ENCODE results near the gene RAB31. TPM values are rescaled to one million over a fixed set of nuclear protein-coding genes. Genes with fewer than 3 reads are reported as not detected.
A peak's percentile ranks its signal among the peaks of the same experiment; 100 is the strongest.

RAB31 gene
- polyA plus RNA-seq, 1 experiment, result 37.2 TPM

DNA sequence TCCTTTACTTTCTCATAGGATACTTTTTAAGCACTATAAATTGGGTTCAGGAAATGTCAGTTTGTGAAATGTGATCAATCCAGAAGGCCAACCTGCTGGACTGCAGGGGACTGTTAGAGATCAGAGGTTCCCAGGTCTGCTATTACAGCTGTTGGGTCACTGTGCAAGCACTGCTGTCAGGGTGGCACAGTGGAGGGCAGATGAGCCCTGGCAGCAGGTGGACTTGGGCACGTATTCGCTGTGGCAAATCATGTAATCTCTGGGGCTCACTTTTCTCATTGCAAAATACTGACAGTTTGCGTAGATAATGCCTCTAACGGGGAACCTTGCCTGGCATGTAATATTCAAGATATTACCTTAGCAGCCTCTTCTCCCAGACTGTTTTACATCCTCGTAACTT, 18.1 kb downstream of the RAB31 start:
- TF ChIP-seq, protein P1, sequence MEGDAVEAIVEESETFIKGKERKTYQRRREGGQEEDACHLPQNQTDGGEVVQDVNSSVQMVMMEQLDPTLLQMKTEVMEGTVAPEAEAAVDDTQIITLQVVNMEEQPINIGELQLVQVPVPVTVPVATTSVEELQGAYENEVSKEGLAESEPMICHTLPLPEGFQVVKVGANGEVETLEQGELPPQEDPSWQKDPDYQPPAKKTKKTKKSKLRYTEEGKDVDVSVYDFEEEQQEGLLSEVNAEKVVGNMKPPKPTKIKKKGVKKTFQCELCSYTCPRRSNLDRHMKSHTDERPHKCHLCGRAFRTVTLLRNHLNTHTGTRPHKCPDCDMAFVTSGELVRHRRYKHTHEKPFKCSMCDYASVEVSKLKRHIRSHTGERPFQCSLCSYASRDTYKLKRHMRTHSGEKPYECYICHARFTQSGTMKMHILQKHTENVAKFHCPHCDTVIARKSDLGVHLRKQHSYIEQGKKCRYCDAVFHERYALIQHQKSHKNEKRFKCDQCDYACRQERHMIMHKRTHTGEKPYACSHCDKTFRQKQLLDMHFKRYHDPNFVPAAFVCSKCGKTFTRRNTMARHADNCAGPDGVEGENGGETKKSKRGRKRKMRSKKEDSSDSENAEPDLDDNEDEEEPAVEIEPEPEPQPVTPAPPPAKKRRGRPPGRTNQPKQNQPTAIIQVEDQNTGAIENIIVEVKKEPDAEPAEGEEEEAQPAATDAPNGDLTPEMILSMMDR (IDR thresholded peaks at IDR 0.05; ENCODE audit: insufficient read depth, low read depth, low read length), result no peak
- Histone ChIP-seq H3K36me3 (ENCODE audit: control insufficient read depth, insufficient read depth, low read length) (peaks cover 4% of the 10 kb centered on the region; the same call in 1 of the 2 replicates), H3K4me3 (ENCODE audit: low read depth, low read length) (no peak overlapping the region), H3K27me3 (ENCODE audit: control insufficient read depth, insufficient read depth, low read length) (no peaks in the 10 kb centered on the region)
- no peak for DNase-seq (ENCODE audit: low read depth)
- ChIA-PET CTCF (interaction anchor here (0.9 kb wide), 1 partner anchor 42 kb away, joined by 5 read pairs; no protein-coding TSS in a partner anchor), POLR2A (interaction anchor here (0.6 kb wide), 1 partner anchor 34 kb away, joined by 3 read pairs; no protein-coding TSS in a partner anchor)

DNA sequence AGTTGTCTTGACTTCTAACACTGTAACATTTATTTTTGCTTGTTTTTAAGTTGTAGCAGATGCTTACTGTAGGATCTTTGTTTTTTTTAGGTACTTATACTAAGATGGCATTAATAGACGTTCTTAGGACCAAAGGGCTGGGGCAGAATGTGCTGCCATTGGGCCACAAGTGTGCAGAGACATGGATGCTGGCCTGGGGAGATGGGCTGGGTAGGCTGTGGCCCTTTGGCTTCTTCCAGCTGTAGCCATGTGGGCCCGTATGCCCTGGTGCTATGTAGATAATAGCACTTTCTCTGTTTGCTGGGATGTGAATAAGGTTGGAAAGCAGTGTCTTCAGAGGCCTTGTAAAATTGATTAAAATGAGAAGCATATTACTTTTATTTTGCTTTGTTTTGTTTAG, 18.8 kb downstream of the RAB31 start:
- POLR2A ChIA-PET, result interaction anchor here (0.6 kb wide), 1 partner anchor 33 kb away, joined by 3 read pairs; no protein-coding TSS in a partner anchor
- no peak for DNase-seq (ENCODE audit: low read depth)

DNA sequence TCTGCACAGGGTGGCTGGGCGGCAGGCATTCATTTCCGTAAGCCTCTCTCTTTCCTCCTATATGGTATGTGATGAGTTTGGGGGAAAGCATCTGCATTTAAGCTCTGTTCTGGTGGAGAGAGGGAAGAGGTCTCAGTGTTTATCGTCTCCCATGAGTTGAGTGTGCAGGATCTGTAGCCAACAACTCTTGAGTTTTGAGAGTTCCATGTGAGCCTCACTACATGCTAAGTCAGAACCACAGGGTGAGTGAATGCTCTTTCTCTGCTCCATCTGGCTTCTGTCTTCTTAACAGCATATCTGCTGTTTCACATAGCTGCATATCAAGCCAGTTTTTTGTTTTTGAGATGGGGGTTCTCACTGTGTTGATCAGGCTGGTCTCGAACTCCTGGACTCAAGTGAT, 22.7 kb downstream of the RAB31 start:
- DNase-seq (ENCODE audit: low read depth), result no peak
- Histone ChIP-seq H3K4me3 (ENCODE audit: low read depth, low read length) (no peak overlapping the region), H3K36me3 (ENCODE audit: control insufficient read depth, insufficient read depth, low read length) (no peaks in the 10 kb centered on the region; the same call in 1 of the 2 replicates), H3K27me3 (ENCODE audit: control insufficient read depth, insufficient read depth, low read length) (no peaks in the 10 kb centered on the region)
- ChIA-PET CTCF (interaction anchor here (1.0 kb wide), 1 partner anchor 220 kb away, joined by 3 read pairs; no protein-coding TSS in a partner anchor), POLR2A (no interaction called here)
- TF ChIP-seq, protein P1 (IDR thresholded peaks at IDR 0.05; ENCODE audit: insufficient read depth, low read depth, low read length), result no peak

More for the DNA sequence above, 18.8 kb downstream of the RAB31 start:
- CTCF ChIA-PET, result interaction anchor here (0.9 kb wide), 1 partner anchor 11 kb away, joined by 3 read pairs; no protein-coding TSS in a partner anchor
- Histone ChIP-seq H3K36me3 (ENCODE audit: control insufficient read depth, insufficient read depth, low read length) (peaks cover 4% of the 10 kb centered on the region; the same call in 1 of the 2 replicates), H3K4me3 (ENCODE audit: low read depth, low read length) (no peak overlapping the region), H3K27me3 (ENCODE audit: control insufficient read depth, insufficient read depth, low read length) (no peaks in the 10 kb centered on the region)
- TF ChIP-seq, protein P1 (IDR thresholded peaks at IDR 0.05; ENCODE audit: insufficient read depth, low read depth, low read length), result no peak

DNA sequence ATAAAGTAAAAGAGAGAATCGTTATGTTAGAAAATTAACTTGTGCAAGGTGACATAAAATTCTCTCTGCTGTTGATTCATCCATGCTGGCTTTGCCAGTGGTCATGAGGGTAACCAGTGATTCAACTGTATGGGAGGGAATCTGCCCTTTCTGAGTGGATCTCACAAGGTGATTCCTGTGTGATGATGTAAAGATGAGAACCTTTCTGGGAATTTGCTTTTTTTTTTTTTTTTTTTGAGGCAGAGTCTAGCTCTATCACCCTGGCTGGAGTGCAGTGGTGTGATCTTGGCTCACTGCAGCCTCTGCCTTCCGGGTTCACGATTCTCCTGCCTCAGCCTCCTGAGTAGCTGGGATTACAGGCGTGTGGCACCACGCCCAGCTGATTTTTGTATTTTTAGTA, 23.3 kb downstream of the RAB31 start:
- ChIA-PET POLR2A (interaction anchor here (0.6 kb wide), 1 partner anchor 105 kb away, joined by 8 read pairs; no protein-coding TSS in a partner anchor), CTCF (interaction anchor here (0.6 kb wide), 1 partner anchor 61 kb away, joined by 5 read pairs; no protein-coding TSS in a partner anchor)
- Histone ChIP-seq H3K4me3 (ENCODE audit: low read depth, low read length) (no peak overlapping the region), H3K36me3 (ENCODE audit: control insufficient read depth, insufficient read depth, low read length) (no peaks in the 10 kb centered on the region), H3K27me3 (ENCODE audit: control insufficient read depth, insufficient read depth, low read length) (no peaks in the 10 kb centered on the region)
- TF ChIP-seq, protein P1 (IDR thresholded peaks at IDR 0.05; ENCODE audit: insufficient read depth, low read depth, low read length), result no peak
- peak; percentile 53 for DNase-seq (ENCODE audit: low read depth)

DNA sequence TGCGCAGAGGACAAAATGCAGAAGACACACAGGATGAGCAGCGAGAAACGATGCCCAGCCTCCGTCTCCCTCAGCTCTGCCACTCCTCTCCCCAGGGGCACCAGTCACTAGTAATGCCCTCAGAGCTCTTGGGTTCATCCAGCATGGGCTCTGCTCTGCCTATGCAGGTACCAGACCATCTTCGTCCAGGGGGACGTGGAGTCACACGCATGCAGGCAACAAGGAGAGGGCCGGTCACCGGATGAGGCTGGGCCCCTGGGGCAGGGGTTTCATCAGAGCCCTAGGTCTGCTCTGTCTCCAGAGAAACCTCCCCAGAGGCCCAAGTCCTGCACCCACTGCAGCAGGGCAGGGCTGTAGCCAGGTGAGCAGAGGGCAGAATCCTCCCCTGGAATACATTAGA, 23.9 kb downstream of the RAB31 start:
- ChIA-PET POLR2A (interaction anchor here (0.6 kb wide), 1 partner anchor 105 kb away, joined by 8 read pairs; no protein-coding TSS in a partner anchor), CTCF (no interaction called here)
- H3K27me3 ChIP-seq (ENCODE audit: control insufficient read depth, insufficient read depth, low read length), result no peaks in the 10 kb centered on the region
- no peak for DNase-seq (ENCODE audit: low read depth)
- H3K4me3 ChIP-seq (ENCODE audit: low read depth, low read length), result no peak overlapping the region
- TF ChIP-seq, protein P1 (IDR thresholded peaks at IDR 0.05; ENCODE audit: insufficient read depth, low read depth, low read length), result no peak
- H3K36me3 ChIP-seq (ENCODE audit: control insufficient read depth, insufficient read depth, low read length), result no peaks in the 10 kb centered on the region
